Activated naive CD8-positive, alpha-beta T cell treated with anti-CD3 and anti-CD28 coated beads for 36 hours (primary cell): ENCODE measurements around the gene UNC13B. TPM values are rescaled to one million over a fixed set of nuclear protein-coding genes. Genes with fewer than 3 reads are reported as not detected.
"Not testable (repeated sequence)": the region's sequence is repeated elsewhere in the genome, so short reads cannot be mapped to it uniquely, and the experiment has no call there.

Experiments
- DNase-seq: peaks from one replicate; pipeline ENCODE4 v3.0.0; 2021
- H3K27ac Mint-ChIP-seq: one replicate; pipeline ENCODE4 v1.8.0; 2022; ENCODE audit warnings: mild to moderate bottlenecking, moderate library complexity, mixed read lengths
- H3K27me3 Mint-ChIP-seq: one replicate; pipeline ENCODE4 v1.8.0; 2022; ENCODE audit warnings: mild to moderate bottlenecking, mixed read lengths
- H3K36me3 Mint-ChIP-seq: one replicate; pipeline ENCODE4 v1.8.0; 2021; ENCODE audit warnings: mild to moderate bottlenecking, mixed read lengths
- H3K4me1 Mint-ChIP-seq: one replicate; pipeline ENCODE4 v1.8.0; 2021; ENCODE audit warnings: mixed read lengths
- H3K4me3 Mint-ChIP-seq: one replicate; pipeline ENCODE4 v1.8.0; 2022; ENCODE audit warnings: mild to moderate bottlenecking, moderate library complexity, mixed read lengths
- H3K9me3 Mint-ChIP-seq: one replicate; pipeline ENCODE4 v1.8.0; 2022; ENCODE audit warnings: mixed read lengths
- total RNA-seq, 2 experiments: library from RNA; stranded (reverse); gene quantifications; one replicate each; pipeline ENCODE4 v1.2.3, GENCODE V29; 2021

Gene UNC13B
- total RNA-seq, 2 experiments from 2014 or later = 2.5 to 3.7 TPM

GRCh38 chr9:35407846-35408245 is 246.0 kb downstream of the UNC13B start:
- DNase-seq = no peak
- no peak overlapping the region for H3K4me3 Mint-ChIP-seq
- no peaks in the 10 kb centered on the region for H3K9me3 Mint-ChIP-seq
- H3K27ac Mint-ChIP-seq = no peak overlapping the region
- H3K4me1 Mint-ChIP-seq = peaks cover 1% of the 10 kb centered on the region
- peaks cover 38% of the 10 kb centered on the region for H3K27me3 Mint-ChIP-seq
- no peaks in the 10 kb centered on the region for H3K36me3 Mint-ChIP-seq

- H3K27ac Mint-ChIP-seq, H3K4me1 Mint-ChIP-seq, H3K4me3 Mint-ChIP-seq, H3K36me3 Mint-ChIP-seq, DNase-seq, H3K9me3 Mint-ChIP-seq: not testable (repeated sequence)
- peaks cover 42% of the 10 kb centered on the region for H3K27me3 Mint-ChIP-seq
Measured at GRCh38 chr9:35409434-35409833, 247.6 kb downstream of the UNC13B start.

- no peak for DNase-seq
- H3K27ac Mint-ChIP-seq = no peak overlapping the region
- H3K4me1 Mint-ChIP-seq = no peaks in the 10 kb centered on the region
- H3K27me3 Mint-ChIP-seq = peaks cover 42% of the 10 kb centered on the region
- H3K4me3 Mint-ChIP-seq = no peak overlapping the region
- H3K9me3 Mint-ChIP-seq = no peaks in the 10 kb centered on the region
- H3K36me3 Mint-ChIP-seq = no peaks in the 10 kb centered on the region
Measured at GRCh38 chr9:35414889-35415288, 253.1 kb downstream of the UNC13B start.

- H3K4me3 Mint-ChIP-seq = no peak overlapping the region
- no peak for DNase-seq
- no peaks in the 10 kb centered on the region for H3K36me3 Mint-ChIP-seq
- peaks cover 45% of the 10 kb centered on the region for H3K27me3 Mint-ChIP-seq
- no peaks in the 10 kb centered on the region for H3K9me3 Mint-ChIP-seq
- H3K27ac Mint-ChIP-seq = no peak overlapping the region
- no peaks in the 10 kb centered on the region for H3K4me1 Mint-ChIP-seq
Measured at GRCh38 chr9:35415402-35416097, 253.7 kb downstream of the UNC13B start.

GRCh38 chr9:35416098-35416427 is 254.3 kb downstream of the UNC13B start:
- no peak overlapping the region for H3K4me3 Mint-ChIP-seq
- peaks cover 50% of the 10 kb centered on the region for H3K27me3 Mint-ChIP-seq
- H3K4me1 Mint-ChIP-seq = no peaks in the 10 kb centered on the region
- H3K36me3 Mint-ChIP-seq = no peaks in the 10 kb centered on the region
- DNase-seq = no peak
- H3K9me3 Mint-ChIP-seq = no peaks in the 10 kb centered on the region
- H3K27ac Mint-ChIP-seq = no peak overlapping the region

- Mint-ChIP-seq H3K4me1 (no peaks in the 10 kb centered on the region), H3K9me3 (no peaks in the 10 kb centered on the region), H3K4me3 (no peak overlapping the region), H3K27me3 (peaks cover 42% of the 10 kb centered on the region), H3K36me3 (no peaks in the 10 kb centered on the region), H3K27ac (no peak overlapping the region)
- DNase-seq = no peak
Measured at GRCh38 chr9:35422346-35422745, 260.5 kb downstream of the UNC13B start.

GRCh38 chr9:35422753-35423152 is 260.9 kb downstream of the UNC13B start:
- Mint-ChIP-seq H3K27ac (no peak overlapping the region), H3K4me1 (no peaks in the 10 kb centered on the region), H3K9me3 (no peaks in the 10 kb centered on the region), H3K27me3 (peaks cover 42% of the 10 kb centered on the region), H3K4me3 (no peak overlapping the region), H3K36me3 (no peaks in the 10 kb centered on the region)
- DNase-seq = no peak

- H3K9me3 Mint-ChIP-seq = peaks cover 3% of the 10 kb centered on the region
- H3K4me3 Mint-ChIP-seq = no peak overlapping the region
- peaks cover 43% of the 10 kb centered on the region for H3K27me3 Mint-ChIP-seq
Measured at GRCh38 chr9:35423499-35423898, 261.7 kb downstream of the UNC13B start.

GRCh38 chr9:35424356-35425352 is 262.8 kb downstream of the UNC13B start:
- Mint-ChIP-seq H3K4me1 (no peaks in the 10 kb centered on the region), H3K4me3 (no peak overlapping the region), H3K27ac (no peak overlapping the region), H3K9me3 (peaks cover 6% of the 10 kb centered on the region), H3K27me3 (peaks cover 40% of the 10 kb centered on the region), H3K36me3 (peaks cover 2% of the 10 kb centered on the region)
- DNase-seq = no peak

More at GRCh38 chr9:35423499-35423898, 261.7 kb downstream of the UNC13B start:
- H3K36me3 Mint-ChIP-seq = peaks cover 2% of the 10 kb centered on the region
- no peak for DNase-seq
- H3K27ac Mint-ChIP-seq = no peak overlapping the region
- H3K4me1 Mint-ChIP-seq = no peaks in the 10 kb centered on the region

- H3K9me3 Mint-ChIP-seq = peaks cover 6% of the 10 kb centered on the region
- no peak overlapping the region for H3K4me3 Mint-ChIP-seq
- H3K27ac Mint-ChIP-seq = no peak overlapping the region
- peaks cover 2% of the 10 kb centered on the region for H3K36me3 Mint-ChIP-seq
- H3K4me1 Mint-ChIP-seq = no peaks in the 10 kb centered on the region
- DNase-seq = no peak
- H3K27me3 Mint-ChIP-seq = peaks cover 29% of the 10 kb centered on the region
Measured at GRCh38 chr9:35426627-35427026, 264.8 kb downstream of the UNC13B start.

- Mint-ChIP-seq H3K27ac (no peak overlapping the region), H3K27me3 (peaks cover 25% of the 10 kb centered on the region), H3K4me1 (no peaks in the 10 kb centered on the region), H3K4me3 (no peak overlapping the region), H3K36me3 (peaks cover 2% of the 10 kb centered on the region), H3K9me3 (peaks cover 6% of the 10 kb centered on the region)
- no peak for DNase-seq
Measured at GRCh38 chr9:35431467-35431866, 269.7 kb downstream of the UNC13B start.

GRCh38 chr9:35432076-35432475 is 270.3 kb downstream of the UNC13B start:
- peaks cover 6% of the 10 kb centered on the region for H3K9me3 Mint-ChIP-seq

GRCh38 chr9:35436933-35437332 is 275.1 kb downstream of the UNC13B start:
- Mint-ChIP-seq H3K9me3 (no peaks in the 10 kb centered on the region), H3K36me3 (no peaks in the 10 kb centered on the region), H3K27ac (no peak overlapping the region)

More at GRCh38 chr9:35432076-35432475, 270.3 kb downstream of the UNC13B start:
- H3K27me3 Mint-ChIP-seq = peaks cover 19% of the 10 kb centered on the region
- H3K36me3 Mint-ChIP-seq = peaks cover 2% of the 10 kb centered on the region
- DNase-seq = no peak
- H3K27ac Mint-ChIP-seq = no peak overlapping the region
- H3K4me3 Mint-ChIP-seq = no peak overlapping the region
- no peaks in the 10 kb centered on the region for H3K4me1 Mint-ChIP-seq

GRCh38 chr9:35446012-35446411 is 284.2 kb downstream of the UNC13B start:
- H3K36me3 Mint-ChIP-seq = no peaks in the 10 kb centered on the region
- H3K27ac Mint-ChIP-seq = no peak overlapping the region
- H3K9me3 Mint-ChIP-seq = no peaks in the 10 kb centered on the region
- H3K4me1 Mint-ChIP-seq = no peaks in the 10 kb centered on the region
- no peak overlapping the region for H3K4me3 Mint-ChIP-seq
- H3K27me3 Mint-ChIP-seq = peaks cover 46% of the 10 kb centered on the region
- no peak for DNase-seq

More at GRCh38 chr9:35436933-35437332, 275.1 kb downstream of the UNC13B start:
- no peak for DNase-seq
- Mint-ChIP-seq H3K4me3 (no peak overlapping the region), H3K27me3 (peaks cover 4% of the 10 kb centered on the region), H3K4me1 (no peaks in the 10 kb centered on the region)

GRCh38 chr9:35448496-35448895 is 286.7 kb downstream of the UNC13B start:
- no peaks in the 10 kb centered on the region for H3K4me1 Mint-ChIP-seq
- H3K9me3 Mint-ChIP-seq = no peaks in the 10 kb centered on the region
- peaks cover 65% of the 10 kb centered on the region for H3K27me3 Mint-ChIP-seq
- H3K27ac Mint-ChIP-seq = no peak overlapping the region
- H3K4me3 Mint-ChIP-seq = no peak overlapping the region
- peaks cover 1% of the 10 kb centered on the region for H3K36me3 Mint-ChIP-seq
- DNase-seq = no peak
